Osteoblast (primary cell): Measurements from ENCODE around the gene EML4. TPM values are rescaled to one million over a fixed set of nuclear protein-coding genes. Genes with fewer than 3 reads are reported as not detected.
A peak's percentile ranks its signal among the peaks of the same experiment; 100 is the strongest.

ENCODE experiments used
- DNase-seq: peaks from one replicate; pipeline ENCODE4 v3.0.0; 2011; ENCODE audit warnings: low spot score, mixed read lengths; ENCODE audit not compliant: insufficient read length; ENCODE audit errors: missing footprints
- H2AFZ ChIP-seq: 2 replicates; pipeline ENCODE4 v1.6.0; 2011; ENCODE audit warnings: mild to moderate bottlenecking, low read length
- H3K27ac ChIP-seq: 2 replicates; pipeline ENCODE4 v1.5.1; 2011; ENCODE audit warnings: mild to moderate bottlenecking, low read depth, low read length, moderate library complexity
- H3K27me3 ChIP-seq: 2 replicates; pipeline ENCODE4 v1.6.0; 2012; ENCODE audit warnings: mild to moderate bottlenecking, control low read depth, inconsistent platforms, low read length, moderate library complexity; ENCODE audit not compliant: insufficient read depth
- H3K36me3 ChIP-seq: 2 replicates; pipeline ENCODE4 v1.5.1; 2011; ENCODE audit warnings: mild to moderate bottlenecking, low read length, control low read depth, moderate library complexity; ENCODE audit not compliant: insufficient read depth
- H3K4me1 ChIP-seq: 2 replicates; pipeline ENCODE4 v1.5.1; 2011; ENCODE audit warnings: mild to moderate bottlenecking, low read length, control low read depth, moderate library complexity; ENCODE audit not compliant: insufficient read depth
- H3K4me2 ChIP-seq: 2 replicates; pipeline ENCODE4 v1.6.0; 2011; ENCODE audit warnings: mild to moderate bottlenecking, low read length; ENCODE audit not compliant: insufficient read depth
- H3K4me3 ChIP-seq: fragments of 200-600 bp; sonication (generic); 3 replicates; pipeline ENCODE4 v1.5.1; 2012; ENCODE audit warnings: mild to moderate bottlenecking, low read length, inconsistent platforms; ENCODE audit not compliant: insufficient read depth
- H3K79me2 ChIP-seq: 2 replicates; pipeline ENCODE4 v1.6.0; 2012; ENCODE audit warnings: mild to moderate bottlenecking, low read length, control low read depth, inconsistent platforms; ENCODE audit not compliant: insufficient read depth
- H3K9me3 ChIP-seq: 2 replicates; pipeline ENCODE4 v1.5.1; 2011; ENCODE audit warnings: low read depth, low read length, control low read depth
- H4K20me1 ChIP-seq: 2 replicates; pipeline ENCODE4 v1.6.0; 2012; ENCODE audit warnings: mild to moderate bottlenecking, low read length, control low read depth; ENCODE audit not compliant: insufficient read depth
- total RNA-seq: library from RNA; depleted of rRNA; stranded (reverse); fragments of >200 nt; gene quantifications from 2 replicates; pipeline ENCODE4 v1.2.3, GENCODE V29; 2012
- TF ChIP-seq, protein P1 (sequence below): IDR thresholded peaks from 2 replicates; pipeline ENCODE4 v1.5.1; 2011; ENCODE audit warnings: mild to moderate bottlenecking, low read depth, low read length, moderate library complexity; ENCODE audit errors: extremely low read depth

Gene EML4
- total RNA-seq, 1 donor: 91.9 TPM

DNA sequence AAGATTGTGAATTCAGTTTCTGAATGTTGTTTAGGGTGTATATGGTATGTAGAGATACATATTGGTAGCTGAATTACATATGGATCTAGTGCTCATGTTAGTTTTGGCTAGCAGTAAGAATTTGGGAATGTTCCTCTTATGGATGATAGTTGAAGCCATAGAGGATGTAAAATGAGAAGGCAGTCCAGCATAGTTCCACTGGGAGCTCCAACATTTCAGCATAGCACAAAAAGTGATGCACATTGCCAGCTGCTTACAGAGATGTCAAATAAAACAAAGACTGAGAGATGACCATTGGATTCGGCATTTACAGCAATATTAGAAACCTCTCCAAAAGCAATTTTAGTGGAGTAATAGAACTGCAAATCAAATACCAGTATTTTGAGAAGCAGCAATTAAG, 77.4 kb downstream of the EML4 start:
- no peaks in the 10 kb centered on the region for H3K27me3 ChIP-seq
- no peaks in the 10 kb centered on the region for H3K4me1 ChIP-seq
- H2AFZ ChIP-seq: no peak overlapping the region
- no peak overlapping the region for H3K4me2 ChIP-seq
- H3K4me3 ChIP-seq: no peak overlapping the region
- peaks cover 7% of the 10 kb centered on the region for H3K36me3 ChIP-seq
- H3K79me2 ChIP-seq: peaks cover 36% of the 10 kb centered on the region
- DNase-seq: peak; percentile 3
- H3K27ac ChIP-seq: no peak overlapping the region
- no peaks in the 10 kb centered on the region for H4K20me1 ChIP-seq
- TF ChIP-seq, protein P1, sequence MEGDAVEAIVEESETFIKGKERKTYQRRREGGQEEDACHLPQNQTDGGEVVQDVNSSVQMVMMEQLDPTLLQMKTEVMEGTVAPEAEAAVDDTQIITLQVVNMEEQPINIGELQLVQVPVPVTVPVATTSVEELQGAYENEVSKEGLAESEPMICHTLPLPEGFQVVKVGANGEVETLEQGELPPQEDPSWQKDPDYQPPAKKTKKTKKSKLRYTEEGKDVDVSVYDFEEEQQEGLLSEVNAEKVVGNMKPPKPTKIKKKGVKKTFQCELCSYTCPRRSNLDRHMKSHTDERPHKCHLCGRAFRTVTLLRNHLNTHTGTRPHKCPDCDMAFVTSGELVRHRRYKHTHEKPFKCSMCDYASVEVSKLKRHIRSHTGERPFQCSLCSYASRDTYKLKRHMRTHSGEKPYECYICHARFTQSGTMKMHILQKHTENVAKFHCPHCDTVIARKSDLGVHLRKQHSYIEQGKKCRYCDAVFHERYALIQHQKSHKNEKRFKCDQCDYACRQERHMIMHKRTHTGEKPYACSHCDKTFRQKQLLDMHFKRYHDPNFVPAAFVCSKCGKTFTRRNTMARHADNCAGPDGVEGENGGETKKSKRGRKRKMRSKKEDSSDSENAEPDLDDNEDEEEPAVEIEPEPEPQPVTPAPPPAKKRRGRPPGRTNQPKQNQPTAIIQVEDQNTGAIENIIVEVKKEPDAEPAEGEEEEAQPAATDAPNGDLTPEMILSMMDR: no peak
- no peaks in the 10 kb centered on the region for H3K9me3 ChIP-seq

DNA sequence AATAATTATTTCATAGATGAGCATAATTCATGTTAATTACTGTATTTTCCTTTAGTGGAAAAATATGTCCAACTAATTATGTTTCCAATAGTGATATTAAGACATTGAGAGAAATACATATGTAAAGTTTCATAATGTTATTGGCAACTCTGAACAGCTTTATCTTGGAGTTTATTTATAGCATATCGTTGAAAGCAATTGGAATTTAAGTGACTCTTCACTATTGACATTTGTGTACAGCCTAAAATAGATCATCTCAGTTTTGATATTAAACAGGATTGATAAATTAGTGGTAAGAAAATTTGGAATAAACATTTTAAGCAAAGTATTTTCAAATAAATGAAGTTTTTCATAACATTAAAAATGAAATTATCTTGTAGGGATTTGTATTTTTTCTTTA, 79.7 kb downstream of the EML4 start:
- H2AFZ ChIP-seq: no peak overlapping the region
- peaks cover 7% of the 10 kb centered on the region for H3K36me3 ChIP-seq
- H3K9me3 ChIP-seq: no peaks in the 10 kb centered on the region
- no peak overlapping the region for H3K27ac ChIP-seq
- no peaks in the 10 kb centered on the region for H3K27me3 ChIP-seq
- no peak for DNase-seq
- H3K79me2 ChIP-seq: peaks cover 13% of the 10 kb centered on the region
- TF ChIP-seq, protein P1: no peak
- H3K4me3 ChIP-seq: no peak overlapping the region
- H3K4me2 ChIP-seq: no peak overlapping the region
- H3K4me1 ChIP-seq: no peaks in the 10 kb centered on the region
- H4K20me1 ChIP-seq: no peaks in the 10 kb centered on the region

DNA sequence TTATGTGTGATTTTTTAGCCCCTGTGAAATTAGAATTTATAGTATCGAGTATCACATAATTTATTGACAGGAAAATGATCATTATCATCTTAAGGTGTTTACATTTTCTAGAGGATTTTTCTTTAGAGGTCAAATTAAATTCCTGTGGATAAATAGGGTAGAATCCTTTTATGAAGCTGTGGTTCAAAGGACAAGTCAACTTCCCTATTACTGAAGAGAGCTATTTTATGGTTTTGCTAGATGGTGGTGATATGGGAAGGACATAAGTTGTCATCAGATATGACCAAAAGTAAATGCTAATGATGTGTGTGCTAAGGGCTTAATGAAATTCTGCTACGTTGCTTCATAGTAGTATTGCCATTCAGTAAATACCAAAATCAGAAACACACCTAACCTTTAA, 80.1 kb downstream of the EML4 start:
- DNase-seq: no peak
- TF ChIP-seq, protein P1: no peak

DNA sequence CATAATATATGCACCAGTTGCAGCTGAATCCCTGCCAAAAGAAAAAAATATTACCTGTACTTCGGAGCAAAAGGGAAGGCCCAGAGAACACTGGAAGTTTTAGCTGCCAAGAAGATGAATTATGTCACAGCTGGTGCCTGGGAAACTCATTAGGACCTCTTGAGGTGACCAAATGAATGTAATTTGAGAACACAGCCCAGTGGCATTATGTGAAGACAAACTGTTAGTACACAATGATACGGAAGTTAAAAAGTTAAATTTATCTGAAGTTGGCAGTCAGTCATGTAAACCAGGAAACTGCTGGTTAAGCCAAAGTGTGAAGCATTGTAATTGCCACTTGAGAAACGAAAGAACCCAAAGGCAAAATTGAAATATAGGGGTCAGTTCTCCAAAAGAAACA, 80.7 kb downstream of the EML4 start:
- Histone ChIP-seq H3K27me3 (no peaks in the 10 kb centered on the region), H3K27ac (no peak overlapping the region), H3K4me3 (no peak overlapping the region), H3K4me1 (no peaks in the 10 kb centered on the region), H3K9me3 (no peaks in the 10 kb centered on the region), H3K36me3 (peaks cover 7% of the 10 kb centered on the region), H3K4me2 (no peak overlapping the region), H3K79me2 (peaks cover 9% of the 10 kb centered on the region), H2AFZ (no peak overlapping the region), H4K20me1 (no peaks in the 10 kb centered on the region)
- no peak for DNase-seq
- TF ChIP-seq, protein P1: no peak

More for the DNA sequence above, 80.1 kb downstream of the EML4 start:
- Histone ChIP-seq H3K36me3 (peaks cover 7% of the 10 kb centered on the region), H4K20me1 (no peaks in the 10 kb centered on the region), H2AFZ (no peak overlapping the region), H3K4me1 (no peaks in the 10 kb centered on the region), H3K4me3 (no peak overlapping the region), H3K9me3 (no peaks in the 10 kb centered on the region), H3K4me2 (no peak overlapping the region), H3K27ac (no peak overlapping the region), H3K79me2 (peaks cover 13% of the 10 kb centered on the region), H3K27me3 (no peaks in the 10 kb centered on the region)
